GM19351 (cell line): ENCODE measurements around the gene SMIM45.
A peak's percentile ranks its signal among the peaks of the same experiment; 100 is the strongest.

Source experiments
- ATAC-seq: cut with Tn5 transposase; IDR thresholded peaks from one replicate; pipeline ENCODE4 v1.9.1; 2021; ENCODE audit warnings: mild to moderate bottlenecking, moderate library complexity; ENCODE audit not compliant: unreplicated experiment

Gene SMIM45

GRCh38 chr22:41915035-41915785, 36.7 kb upstream of the SMIM45 start, which contains the start of gene SHISA8:
Gene SHISA8, minus strand, starts transcription at chr22:41915074. Its CDS starts 407 bp downstream, at chr22:41914667.
- ATAC-seq: no peak

- no peak for ATAC-seq
Observed at GRCh38 chr22:41915786-41916493, 36.0 kb upstream of the SMIM45 start.

GRCh38 chr22:41916745-41917358, 35.1 kb upstream of the SMIM45 start:
- ATAC-seq: no peak

GRCh38 chr22:41917375-41917902, 34.5 kb upstream of the SMIM45 start:
- ATAC-seq: no peak

GRCh38 chr22:41917903-41918791, 33.8 kb upstream of the SMIM45 start:
- ATAC-seq: no peak

- ATAC-seq: peak; percentile 41
Observed at GRCh38 chr22:41919357-41920224, 32.4 kb upstream of the SMIM45 start.

GRCh38 chr22:41920271-41920976, 31.5 kb upstream of the SMIM45 start:
- peak; percentile 27 for ATAC-seq

GRCh38 chr22:41922328-41922727, 29.6 kb upstream of the SMIM45 start:
- no peak for ATAC-seq

- ATAC-seq: no peak
Observed at GRCh38 chr22:41922940-41923594, 28.9 kb upstream of the SMIM45 start.

GRCh38 chr22:41923595-41924276, 28.2 kb upstream of the SMIM45 start:
- no peak for ATAC-seq

- peak; percentile 36 for ATAC-seq
Observed at GRCh38 chr22:41925783-41926460, 26.0 kb upstream of the SMIM45 start.

- ATAC-seq: no peak
Observed at GRCh38 chr22:41927813-41928212, 24.1 kb upstream of the SMIM45 start.

- ATAC-seq: no peak
Observed at GRCh38 chr22:41928593-41929417, 23.1 kb upstream of the SMIM45 start.

- ATAC-seq: no peak
Observed at GRCh38 chr22:41929418-41929810, 22.5 kb upstream of the SMIM45 start.

- no peak for ATAC-seq
Observed at GRCh38 chr22:41931701-41932269, 20.2 kb upstream of the SMIM45 start.

- ATAC-seq: no peak
Observed at GRCh38 chr22:41932353-41932752, 19.6 kb upstream of the SMIM45 start.
